HL-60/S4 (cell line): Measurements from ENCODE around the gene CYP2C8.
"Not testable (repeated sequence)": the region's sequence is repeated elsewhere in the genome, so short reads cannot be mapped to it uniquely, and the experiment has no call there.

Source experiments
- in situ Hi-C: fragments of 300-500 bp; cut with MboI; formaldehyde crosslinking; loops from 2 replicates; pipeline ENCODE4 v1.14.3; 2022; ENCODE audit warnings: low sequenced_read_pairs

CYP2C8 gene

DNA sequence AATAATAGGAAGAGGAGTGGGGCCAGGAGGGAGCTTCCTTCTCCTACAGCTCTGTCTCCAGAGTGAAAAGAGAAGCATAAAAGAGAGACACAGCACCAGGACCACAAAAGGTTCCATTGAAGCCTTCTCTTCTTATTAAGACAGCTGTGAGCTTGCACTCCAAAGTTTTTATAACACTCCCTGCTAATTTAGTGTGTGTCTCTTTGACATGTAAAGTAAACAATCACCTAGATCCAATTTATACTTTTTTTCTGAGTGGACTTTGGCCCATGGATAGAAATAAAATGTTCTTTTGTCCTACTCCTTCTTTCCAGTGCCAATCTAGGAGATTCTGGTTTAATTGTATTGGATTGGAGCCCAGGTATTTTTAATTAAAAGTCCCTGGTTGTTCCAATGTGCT lies at the start of gene CYP2C8:
TSS of gene CYP2C8 (minus strand) at position 212 of the 400 bp plus-strand sequence. CDS start at position 117, 95 bp downstream.
- in situ Hi-C loops, result no loop called here

DNA sequence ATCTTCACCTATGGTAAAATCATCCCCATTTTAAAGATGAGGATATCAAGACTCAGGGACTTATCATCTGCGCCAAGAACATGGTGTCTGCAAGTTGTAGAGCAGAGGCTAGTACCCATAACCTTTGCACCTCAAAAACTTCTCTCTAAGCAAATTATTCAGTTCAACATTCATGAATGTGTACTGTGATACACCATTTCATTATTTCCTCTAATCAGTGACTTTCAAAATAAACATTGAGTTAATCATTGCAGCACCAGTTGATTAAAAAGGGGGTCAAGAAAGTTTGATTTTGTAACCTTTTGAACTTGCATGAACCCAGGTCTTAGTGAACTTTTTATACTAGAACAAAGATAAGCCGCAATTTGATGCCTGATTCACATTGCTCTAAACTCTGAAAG lies 47.6 kb upstream of the CYP2C8 start:
- in situ Hi-C loops, result no loop called here

DNA sequence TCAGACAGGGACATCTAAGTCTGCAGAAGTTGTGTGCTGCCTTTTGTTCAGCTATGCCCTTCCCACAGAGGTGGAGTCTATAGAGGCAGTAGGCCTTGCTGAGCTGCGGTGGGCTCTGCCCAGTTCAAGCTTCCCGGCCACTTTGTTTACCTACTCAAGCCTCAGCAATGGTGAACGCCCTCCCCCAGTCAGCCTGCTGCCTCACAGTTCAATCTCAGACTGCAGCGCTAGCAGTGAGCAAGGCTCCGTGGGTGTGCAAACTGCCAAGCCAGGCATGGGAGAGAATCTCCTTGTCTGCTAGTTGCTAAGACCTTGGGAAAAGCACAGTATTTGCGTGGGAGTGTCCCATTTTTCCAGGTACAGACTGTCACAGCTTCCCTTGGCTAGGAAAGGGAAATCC lies 41.5 kb upstream of the CYP2C8 start:
- in situ Hi-C loops, result not testable (repeated sequence)

DNA sequence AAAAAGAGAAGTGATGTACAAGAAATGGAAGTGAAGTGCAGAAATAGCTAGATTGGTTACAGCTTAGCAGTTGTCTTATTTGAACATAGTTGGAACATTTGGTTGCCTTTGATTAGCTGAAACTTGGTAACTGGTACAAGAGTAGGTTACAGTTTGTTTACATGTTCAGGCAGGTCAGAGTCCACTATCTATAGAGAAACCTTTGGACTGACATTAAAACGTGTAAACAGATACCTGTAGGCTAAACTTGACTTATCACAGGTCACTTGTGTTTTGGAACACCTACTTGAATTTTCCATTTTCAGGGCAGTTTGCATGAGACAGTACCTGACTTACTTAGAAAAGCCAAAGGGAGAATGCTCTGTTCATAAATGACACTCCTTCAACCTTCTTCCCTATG lies 28.5 kb upstream of the CYP2C8 start:
- in situ Hi-C loops, result no loop called here

DNA sequence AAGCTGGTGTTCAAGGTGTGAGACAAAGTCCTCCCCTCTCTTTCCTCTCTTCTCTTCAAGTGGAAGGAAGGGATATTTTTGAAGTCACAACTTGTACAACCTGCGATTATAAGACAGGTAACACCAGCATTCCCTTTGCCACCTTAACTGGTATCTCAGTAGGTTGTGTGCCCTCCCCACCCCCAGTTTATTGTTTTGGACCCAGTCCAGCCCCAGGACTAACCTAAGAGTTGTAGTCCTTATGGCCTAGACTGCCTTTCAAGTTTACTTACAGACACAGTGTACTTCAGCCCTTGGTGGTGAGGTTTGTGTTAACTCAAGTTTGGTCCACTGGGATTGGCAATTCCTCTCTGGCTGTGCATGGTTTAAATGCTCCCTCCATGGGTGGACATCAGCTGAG lies 26.8 kb upstream of the CYP2C8 start:
- in situ Hi-C loops, result no loop called here

DNA sequence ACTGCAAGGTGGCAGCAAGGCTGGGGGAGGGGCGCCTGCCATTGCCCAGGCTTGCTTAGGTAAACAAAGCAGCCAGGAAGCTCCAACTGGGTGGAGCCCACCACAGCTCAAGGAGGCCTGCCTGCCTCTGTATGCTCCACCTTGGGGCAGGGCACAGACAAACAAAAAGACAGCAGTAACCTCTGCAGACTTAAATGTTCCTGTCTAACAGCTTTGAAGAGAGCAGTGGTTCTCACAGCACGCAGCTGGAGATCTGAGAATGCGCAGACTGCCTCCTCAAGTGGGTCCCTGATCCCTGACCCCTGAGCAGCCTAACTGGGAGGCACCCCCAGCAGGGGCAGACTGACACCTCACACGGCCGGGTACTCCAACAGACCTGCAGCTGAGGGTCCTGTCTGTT lies 10.3 kb upstream of the CYP2C8 start:
- in situ Hi-C loops, result not testable (repeated sequence)

DNA sequence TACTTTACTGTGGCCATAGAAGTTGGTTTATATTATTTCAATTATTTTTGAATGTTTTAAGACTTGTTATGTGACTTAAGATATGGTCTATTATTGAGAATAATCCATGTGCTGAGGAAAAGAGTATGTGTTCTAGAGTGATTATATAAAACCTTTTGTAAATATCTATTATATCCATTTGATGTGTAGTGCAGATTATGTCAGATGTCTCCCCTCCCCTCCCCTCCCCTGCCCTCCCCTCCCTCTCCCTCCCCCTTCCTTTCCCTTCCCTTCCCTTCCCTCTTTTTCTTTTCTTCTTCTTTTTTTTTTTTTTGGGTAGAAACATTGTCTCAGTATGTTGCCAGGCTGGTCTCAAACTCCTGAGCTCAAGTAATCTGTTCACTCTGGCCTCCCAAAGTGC lies 8.3 kb upstream of the CYP2C8 start:
- in situ Hi-C loops, result no loop called here

DNA sequence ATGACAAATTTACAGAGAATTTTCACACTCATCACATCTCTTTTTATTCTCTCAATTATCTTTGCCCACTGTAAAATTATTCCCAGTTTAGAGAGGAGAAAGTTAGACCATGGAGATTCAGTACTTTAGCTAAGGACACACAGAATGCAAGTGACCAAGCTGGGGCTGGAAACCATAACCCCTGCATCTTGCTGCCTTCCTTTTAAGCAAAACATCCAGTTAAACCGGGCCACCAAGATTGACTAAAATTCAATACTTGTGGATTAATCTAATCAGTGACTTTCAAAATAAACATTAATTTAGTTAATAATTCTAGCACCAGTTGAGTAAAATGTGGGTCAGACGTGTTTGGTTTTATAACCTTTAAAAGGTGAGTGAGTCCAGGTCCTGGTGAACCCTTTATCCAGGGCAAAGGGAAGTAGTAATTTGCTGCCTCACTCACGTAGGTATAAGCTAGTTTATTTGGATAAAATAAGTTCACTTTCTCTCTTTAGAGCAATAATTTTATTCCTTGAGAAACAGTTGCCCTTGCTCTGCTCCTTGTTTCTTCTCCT lies 1.9 kb upstream of the CYP2C8 start:
- in situ Hi-C loops, result no loop called here

DNA sequence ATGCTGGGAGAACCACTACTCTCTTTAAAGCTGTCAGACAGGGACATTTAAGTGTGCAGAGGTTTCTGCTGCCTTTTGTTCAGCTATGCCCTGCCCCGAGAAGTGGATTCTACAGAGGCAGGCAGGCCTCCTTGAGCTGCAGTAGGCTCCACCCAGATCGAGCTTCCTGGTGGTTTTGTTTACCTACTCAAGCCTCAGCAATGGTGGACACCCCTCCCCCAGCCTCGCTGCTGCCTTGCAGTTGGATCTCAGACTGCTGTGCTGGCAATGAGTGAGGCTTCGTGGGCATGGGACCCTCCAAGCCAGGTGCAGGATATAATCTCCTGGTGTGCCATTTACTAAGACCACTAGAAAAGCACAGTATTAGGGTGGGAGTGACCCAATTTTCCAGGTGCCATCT lies 5.2 kb downstream of the CYP2C8 start:
- in situ Hi-C loops, result not testable (repeated sequence)

DNA sequence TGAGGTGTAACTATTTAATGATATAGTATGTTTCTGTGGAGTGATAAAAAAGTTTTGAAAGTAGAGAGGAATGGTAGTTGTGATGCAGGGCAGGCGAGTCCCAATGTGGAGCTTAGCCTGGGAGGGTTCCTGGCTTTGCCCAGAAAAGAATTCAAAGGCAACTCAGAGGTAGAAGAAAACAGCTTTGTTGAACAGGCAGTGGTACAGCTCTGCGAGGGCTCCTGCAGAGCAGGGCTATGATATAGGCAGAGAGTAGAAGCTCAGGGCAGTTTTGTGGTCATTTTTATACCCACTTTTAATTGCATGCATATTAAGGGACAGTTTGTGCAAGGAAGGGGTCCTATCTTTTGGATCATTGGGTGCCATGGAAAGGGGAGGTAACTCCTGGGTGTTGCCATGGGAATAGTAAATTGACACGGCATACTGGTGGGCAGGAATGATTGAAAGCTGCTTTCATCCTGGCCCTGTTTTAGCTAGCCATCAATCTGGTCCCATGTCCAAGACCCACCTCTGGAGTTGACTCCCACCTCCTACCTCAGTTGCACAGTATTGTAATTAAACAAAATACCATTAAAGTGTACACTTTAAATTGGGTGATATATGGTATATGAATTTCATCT lies 12.4 kb downstream of the CYP2C8 start:
- in situ Hi-C loops, result no loop called here

DNA sequence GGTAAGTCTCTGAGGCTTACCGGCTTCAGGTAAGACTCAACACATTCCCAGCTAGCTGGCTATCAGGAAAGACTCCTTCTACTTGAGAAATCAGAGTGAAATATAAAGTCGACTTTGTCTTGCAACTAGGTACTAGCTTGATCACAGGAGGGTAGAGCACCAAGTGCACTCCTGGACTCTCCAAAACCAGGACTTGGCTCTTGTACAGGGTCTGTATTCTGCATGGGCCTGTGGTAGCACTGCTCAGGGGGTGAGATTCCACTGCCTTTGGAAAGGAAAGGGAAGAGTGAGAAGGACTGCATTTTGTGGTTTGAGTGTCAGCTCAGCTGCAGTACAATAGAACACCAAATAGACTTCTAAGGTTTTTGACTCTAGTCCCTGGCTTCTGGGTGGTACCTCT lies 19.4 kb downstream of the CYP2C8 start:
- in situ Hi-C loops, result no loop called here

DNA sequence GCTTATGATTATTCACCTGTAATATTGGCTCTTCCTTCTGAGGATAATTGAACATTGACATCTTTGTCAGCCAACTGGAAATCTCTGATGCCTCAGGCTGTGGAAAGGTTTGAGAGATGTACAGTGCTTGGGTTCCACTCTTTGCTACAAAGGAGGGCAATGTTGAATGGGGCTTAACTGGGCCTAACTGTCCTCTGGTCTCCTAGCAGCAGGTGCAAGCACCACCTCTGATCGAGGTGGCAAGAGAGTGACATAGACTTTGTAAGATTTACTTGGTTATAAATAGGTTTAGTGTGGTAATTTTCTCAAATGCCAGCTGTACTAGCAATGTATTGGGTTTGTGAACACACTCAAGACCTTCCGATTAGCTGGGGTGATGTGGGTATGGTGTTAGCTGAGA lies 21.1 kb downstream of the CYP2C8 start:
- in situ Hi-C loops, result no loop called here

DNA sequence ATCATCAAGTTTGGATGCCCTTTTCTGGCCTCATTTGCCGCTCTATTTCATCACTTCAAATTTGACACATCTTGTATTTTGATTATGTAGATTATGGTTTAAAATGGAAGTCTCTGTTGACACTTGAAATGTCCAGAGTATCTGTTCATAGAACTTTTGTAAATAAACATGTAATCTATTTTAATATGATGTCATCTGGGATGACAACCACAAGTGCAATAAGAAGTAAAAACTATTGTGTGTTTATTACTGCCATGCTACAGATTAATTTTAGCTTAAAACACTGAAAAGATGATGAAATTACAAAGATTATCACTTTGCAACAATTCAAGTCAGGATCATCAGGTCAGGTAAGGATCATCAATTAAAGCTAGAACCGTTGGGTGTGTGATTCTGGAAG lies 30.0 kb downstream of the CYP2C8 start:
- in situ Hi-C loops, result no loop called here

DNA sequence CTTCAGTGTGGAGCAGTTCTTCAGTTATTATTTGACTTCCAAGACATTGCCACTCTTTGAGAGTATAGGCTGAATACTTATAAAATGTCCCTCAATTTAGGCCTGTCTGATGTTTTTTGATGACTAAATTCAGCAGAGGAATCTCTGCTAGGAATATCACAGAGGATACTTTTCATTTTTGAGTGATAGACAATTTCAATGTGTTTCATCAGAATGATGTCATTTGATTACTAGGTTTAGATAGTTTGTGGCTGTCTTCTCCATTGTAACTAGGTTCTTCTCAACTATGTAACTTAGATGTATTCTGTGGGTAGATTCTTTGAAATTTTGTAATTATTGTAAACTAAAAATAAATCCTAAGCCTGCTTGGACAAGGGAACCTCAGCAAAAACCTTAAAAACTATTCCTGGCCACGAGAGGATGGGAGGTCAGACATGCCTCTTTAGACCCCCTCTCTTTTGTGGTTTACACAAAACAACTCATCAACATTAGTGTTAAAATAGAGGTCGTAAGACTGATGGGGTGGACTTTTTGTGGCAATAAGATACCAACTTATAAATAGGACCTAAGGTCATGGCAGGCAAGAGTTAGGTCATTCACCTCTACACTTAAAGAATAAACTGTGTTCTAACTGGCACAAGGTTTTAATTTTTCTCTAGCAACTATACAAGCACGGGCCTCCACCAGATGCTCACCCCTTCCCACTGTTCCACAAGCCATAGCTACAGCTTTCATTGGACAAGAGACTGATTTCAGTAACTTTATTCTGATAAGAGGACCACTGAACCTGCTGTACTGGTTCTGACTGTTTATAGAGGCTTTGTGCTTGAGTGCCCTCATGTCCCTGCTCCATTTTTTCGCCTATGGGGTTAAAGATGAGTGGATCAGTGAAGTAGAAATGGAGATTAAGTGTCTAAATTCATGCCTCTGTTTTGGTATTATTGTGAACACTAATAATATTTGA lies 33.7 kb downstream of the CYP2C8 start:
- in situ Hi-C loops, result no loop called here

DNA sequence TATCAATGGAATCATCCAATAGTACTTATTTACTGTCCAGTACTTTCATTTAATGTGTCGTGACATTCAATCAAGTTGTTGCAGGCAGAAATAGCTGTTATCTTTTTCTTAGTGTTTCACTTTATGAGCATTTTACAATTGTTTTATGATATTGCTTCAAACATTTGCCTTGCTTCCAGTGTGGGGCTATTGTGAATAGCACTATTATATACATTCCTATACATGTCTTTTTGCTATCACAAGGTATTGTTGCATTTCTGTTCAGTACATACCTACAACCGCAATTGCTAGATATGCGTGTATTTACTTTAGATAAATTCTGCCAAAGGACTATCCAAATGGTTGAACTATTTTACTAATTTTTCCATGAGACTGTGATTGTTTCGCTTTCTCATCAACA lies 34.9 kb downstream of the CYP2C8 start:
- in situ Hi-C loops, result no loop called here

DNA sequence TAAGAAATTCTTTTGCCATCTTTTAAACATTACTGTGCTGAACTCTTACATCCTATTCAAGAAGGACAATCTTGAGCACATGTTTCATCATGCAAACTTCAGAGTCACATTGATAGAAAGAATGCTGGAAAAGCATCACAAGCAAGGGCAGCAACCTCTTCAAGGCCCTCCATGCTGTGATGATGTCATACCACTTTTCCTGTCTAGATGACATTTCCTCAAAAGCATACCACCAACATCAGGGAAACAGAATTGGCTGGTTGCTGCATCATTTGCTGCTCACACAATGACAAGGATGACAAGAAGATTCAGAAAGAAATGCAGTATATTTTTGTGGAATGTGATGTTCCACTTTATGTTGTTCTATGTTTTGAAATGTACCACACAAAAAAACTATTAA lies 37.6 kb downstream of the CYP2C8 start:
- in situ Hi-C loops, result no loop called here

DNA sequence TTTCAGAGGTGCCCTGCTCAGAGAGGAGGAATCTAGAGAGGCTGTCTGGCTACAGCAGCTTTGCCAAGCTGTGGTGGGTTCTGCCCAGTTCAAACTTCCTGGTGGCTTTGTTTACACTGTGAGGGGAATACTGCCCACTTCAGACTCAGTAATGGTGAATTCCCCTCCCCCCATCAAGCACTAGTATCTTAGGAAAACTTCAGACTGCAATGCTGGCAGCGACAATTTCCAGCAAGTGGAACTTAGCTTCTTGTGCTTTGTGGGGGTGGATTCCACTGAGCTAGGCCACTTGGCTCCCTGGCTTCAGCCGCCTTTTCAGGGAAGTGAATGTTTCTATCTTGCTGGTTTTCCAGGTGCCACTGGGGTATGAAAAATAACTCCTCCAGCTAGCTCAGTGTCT lies 42.8 kb downstream of the CYP2C8 start:
- in situ Hi-C loops, result no loop called here

DNA sequence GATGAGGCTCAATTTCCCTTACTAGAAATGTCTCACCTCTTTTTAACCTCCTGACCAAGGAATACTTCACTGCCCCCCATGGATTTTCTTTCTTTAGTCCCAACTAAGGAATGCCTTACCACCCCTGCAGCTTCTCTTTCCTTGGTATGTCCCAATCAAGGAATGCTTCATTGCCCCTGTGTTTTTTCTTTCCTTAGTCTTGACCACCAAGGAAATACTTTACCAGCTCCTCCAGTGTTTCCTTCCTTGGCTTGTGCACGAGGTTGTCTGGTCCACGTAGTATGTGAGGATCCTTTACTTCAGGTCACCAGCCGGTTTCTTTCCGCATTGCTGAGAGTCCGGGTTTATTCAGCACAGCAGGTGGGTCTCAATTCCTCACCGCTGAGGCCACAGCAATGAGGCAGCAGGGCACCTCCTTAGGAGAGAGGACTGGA lies 71.5 kb downstream of the CYP2C8 start:
- in situ Hi-C loops, result no loop called here

DNA sequence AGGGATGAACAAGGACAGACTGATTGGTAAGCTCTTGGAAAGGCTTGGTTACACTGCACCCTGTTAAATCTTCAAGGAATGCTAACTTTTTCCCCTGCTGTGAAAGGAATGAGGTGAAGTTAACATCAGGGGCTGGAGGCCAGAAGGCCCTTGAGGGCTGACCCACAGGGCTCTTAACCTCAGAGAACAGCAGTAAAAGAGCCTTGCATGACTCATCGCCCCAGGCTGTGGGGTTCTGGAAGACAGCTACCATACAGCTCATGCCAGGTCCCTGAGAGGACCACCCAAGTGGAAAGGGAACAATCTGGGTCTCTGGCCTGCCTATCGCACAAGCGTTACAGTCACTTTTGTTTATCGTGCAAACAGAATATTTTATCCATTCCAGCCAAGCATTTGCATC lies 76.5 kb downstream of the CYP2C8 start:
- in situ Hi-C loops, result no loop called here

DNA sequence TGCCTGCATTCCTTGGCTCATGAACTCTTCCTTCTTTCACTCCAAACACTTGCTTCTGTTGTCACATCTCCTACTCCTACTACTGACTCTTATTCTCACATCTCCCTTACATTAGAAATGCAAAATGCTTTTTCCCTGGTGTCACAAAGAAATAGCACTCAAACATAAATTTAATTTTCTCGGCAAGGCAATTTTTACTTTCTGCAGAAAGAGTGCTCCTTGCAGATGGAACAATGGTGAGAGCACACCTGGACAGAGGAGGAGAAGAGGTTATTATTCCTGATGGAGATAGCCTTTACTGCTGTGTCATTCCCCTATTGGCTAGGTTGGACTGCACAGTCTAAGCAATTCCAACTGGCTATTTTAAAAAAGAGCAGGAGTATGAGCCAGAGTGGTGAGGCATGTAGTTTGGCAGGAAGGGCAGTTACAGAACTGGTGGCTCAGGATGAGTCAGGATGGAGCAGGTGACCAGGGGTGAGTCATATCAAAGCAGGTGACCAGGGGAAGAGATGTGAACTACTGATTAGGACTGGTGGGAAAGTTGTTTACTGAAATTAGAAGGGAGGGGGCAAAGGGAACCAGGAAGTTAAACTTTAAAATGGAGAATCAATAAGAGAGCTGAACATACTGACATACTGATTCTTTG lies 77.9 kb downstream of the CYP2C8 start:
- in situ Hi-C loops, result no loop called here

DNA sequence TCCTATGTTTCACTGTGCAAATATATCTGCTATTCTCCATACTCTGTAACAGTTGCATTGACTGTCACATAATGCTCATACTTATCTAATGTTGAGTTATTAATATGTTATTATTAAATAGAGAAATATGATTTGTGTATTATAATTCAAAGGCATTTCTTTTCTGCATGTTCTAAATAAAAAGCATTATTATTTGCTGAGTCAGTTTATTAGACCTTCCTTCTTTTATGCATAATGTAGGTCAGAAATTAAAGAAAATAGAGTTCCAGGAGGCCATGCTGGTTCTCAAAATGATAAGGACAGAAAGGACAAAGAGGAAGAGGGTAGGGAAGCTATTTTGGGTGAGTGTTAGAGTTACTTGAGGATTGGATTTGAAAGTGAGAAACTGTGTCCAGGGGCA lies 80.1 kb downstream of the CYP2C8 start:
- in situ Hi-C loops, result no loop called here
